Endothelial cell of umbilical vein (primary cell): ENCODE data around the gene GPHB5. TPM values are rescaled to one million over a fixed set of nuclear protein-coding genes. Genes with fewer than 3 reads are reported as not detected.

Experiments used
- Bru-seq: library from RNA; stranded (reverse); fragments of 400-500 nt; gene quantifications from one replicate; lab custom pipeline; 2021; lab: Mats Ljungman, UMichigan
- BruChase-seq, 2 experiments: library from RNA; stranded (reverse); fragments of 400-500 nt; gene quantifications; one replicate each; lab custom pipeline; 2021; lab: Mats Ljungman, UMichigan
- BruUV-seq: library from RNA; stranded (reverse); fragments of 400-500 nt; replicated peaks from 2 replicates; lab custom pipeline; 2021; lab: Mats Ljungman, UMichigan
- CTCF ChIA-PET: fragments of 300-600, 350-600 bp; sonication (Branson Sonifier 250); formaldehyde crosslinking; loops from one replicate; lab custom pipeline; 2021; ENCODE audit warnings: antibody characterized with exemption, inconsistent platforms; lab: Charles Lee
- POLR2A ChIA-PET: fragments of 300-600, 350-600 bp; sonication (Branson Sonifier 250); formaldehyde crosslinking; loops from one replicate; lab custom pipeline; 2021; ENCODE audit warnings: antibody characterized with exemption, inconsistent platforms; lab: Charles Lee
- DNase-seq: peaks from one replicate; pipeline ENCODE4 v3.0.0-alpha.2; 2011; ENCODE audit warnings: low read depth, low spot score
- FAIRE-seq: peaks from 2 replicates; lab custom pipeline; 2011; peaks lifted over from hg19 to GRCh38; lab: Jason Lieb, UNC
- H2AFZ ChIP-seq: 2 replicates; pipeline ENCODE4 v1.6.0; 2012; ENCODE audit warnings: low read depth, low read length, control low read depth, inconsistent platforms
- H3K27ac ChIP-seq: 2 replicates; pipeline ENCODE4 v1.5.1; 2011; ENCODE audit warnings: low read depth, mild to moderate bottlenecking, control low read depth, low read length, moderate library complexity; ENCODE audit not compliant: insufficient read depth
- H3K27me3 ChIP-seq, 2 experiments: 2 replicates each; pipeline versions ENCODE4 v1.6.0 to v1.6.1; 2011; ENCODE audit warnings: low read length in 2 of 2, mixed read lengths in 1 of 2; ENCODE audit not compliant: control insufficient read depth in 2 of 2, insufficient read depth in 2 of 2
- H3K36me3 ChIP-seq, 2 experiments: 2 replicates in 1 of 2; 3 replicates in 1 of 2; pipeline ENCODE4 v1.5.1; 2011; ENCODE audit warnings: low read length in 2 of 2, mild to moderate bottlenecking in 1 of 2, moderate library complexity in 1 of 2; ENCODE audit not compliant: control insufficient read depth in 2 of 2, insufficient read depth in 2 of 2; ENCODE audit errors: extremely low read depth in 1 of 2
- H3K4me1 ChIP-seq: 3 replicates; pipeline ENCODE4 v1.5.1; 2011; ENCODE audit warnings: mild to moderate bottlenecking, low read length; ENCODE audit not compliant: control insufficient read depth, insufficient read depth; ENCODE audit errors: extremely low read depth
- H3K4me2 ChIP-seq: 2 replicates; pipeline ENCODE4 v1.6.1; 2011; ENCODE audit warnings: low read length, control low read depth, mixed read lengths; ENCODE audit not compliant: insufficient read depth
- H3K4me3 ChIP-seq, 3 experiments: fragments of 200-600 bp in 1 of 3; sonication (generic), shearing (Covaris generic) in 1 of 3; replicated peaks in 1 of 3; 2 replicates each; pipeline ENCODE4 v1.5.1; 2011 to 2016; ENCODE audit warnings: control low read depth in 3 of 3, low read length in 3 of 3, mild to moderate bottlenecking in 2 of 3, inconsistent platforms in 1 of 3, low read depth in 1 of 3, moderate library complexity in 1 of 3; ENCODE audit not compliant: insufficient read depth in 1 of 3
- H3K79me2 ChIP-seq: 2 replicates; pipeline ENCODE4 v1.6.0; 2012; ENCODE audit warnings: low read length, inconsistent platforms; ENCODE audit not compliant: control insufficient read depth, insufficient read depth
- H3K9ac ChIP-seq: replicated peaks from 2 replicates; pipeline ENCODE3; 2011; ENCODE audit warnings: low read length, control low read depth; ENCODE audit not compliant: insufficient read depth; ENCODE audit errors: extremely low read depth
- H3K9me1 ChIP-seq: replicated peaks from 3 replicates; pipeline ENCODE4 v1.6.0; 2011; ENCODE audit warnings: mild to moderate bottlenecking, low read length; ENCODE audit not compliant: control insufficient read depth, insufficient read depth; ENCODE audit errors: extremely low read depth
- H3K9me3 ChIP-seq: replicated peaks from 2 replicates; pipeline ENCODE4 v1.5.1; 2012; ENCODE audit warnings: low read length, inconsistent platforms; ENCODE audit not compliant: control insufficient read depth, insufficient read depth
- H4K20me1 ChIP-seq: replicated peaks from 2 replicates; pipeline ENCODE3; 2011; ENCODE audit warnings: mild to moderate bottlenecking, low read length; ENCODE audit not compliant: control insufficient read depth, insufficient read depth; ENCODE audit errors: extremely low read depth
- EZH2 ChIP-seq: IDR thresholded peaks from 2 replicates; pipeline ENCODE4 v1.6.1; 2012; ENCODE audit warnings: borderline replicate concordance, low read depth, mild to moderate bottlenecking, moderate library complexity, low read length, inconsistent platforms; ENCODE audit not compliant: severe bottlenecking
- FOS ChIP-seq: IDR thresholded peaks from 2 replicates; pipeline ENCODE4 v1.6.1; 2011; ENCODE audit warnings: mild to moderate bottlenecking, low read length, moderate library complexity, borderline replicate concordance; ENCODE audit not compliant: insufficient read depth
- GATA2 ChIP-seq: IDR thresholded peaks from 2 replicates; pipeline ENCODE4 v1.7.0; 2011; ENCODE audit warnings: low read depth, mild to moderate bottlenecking, moderate library complexity, mixed read lengths, low read length; ENCODE audit not compliant: insufficient read length, insufficient read depth
- JUN ChIP-seq: IDR thresholded peaks from 2 replicates; pipeline ENCODE4 v1.6.1; 2011; ENCODE audit warnings: borderline replicate concordance, low read depth; ENCODE audit not compliant: insufficient read length, insufficient read depth
- MYC ChIP-seq: IDR thresholded peaks from one replicate; pipeline ENCODE4 v1.6.1; 2011; ENCODE audit warnings: mild to moderate bottlenecking, low read depth, low read length
- POLR2A ChIP-seq: IDR thresholded peaks from 2 replicates; pipeline ENCODE4 v1.6.1; 2012; ENCODE audit warnings: low read depth, mild to moderate bottlenecking, control low read depth, low read length
- POLR2AphosphoS5 ChIP-seq: IDR thresholded peaks from 2 replicates; pipeline ENCODE4 v1.6.1; 2012; ENCODE audit warnings: low read depth, mild to moderate bottlenecking, control low read depth, low read length, moderate library complexity; ENCODE audit not compliant: insufficient read depth
- dilution Hi-C: fragments of 300-500 bp; cut with MboI; formaldehyde crosslinking; loops from one replicate; pipeline ENCODE4 v1.15.0; 2019; ENCODE audit warnings: low sequenced_read_pairs; ENCODE audit not compliant: extremely low pct_ligation_motif_present
- intact Hi-C: fragments of 100-400 bp; cut with micrococcal nuclease; formaldehyde crosslinking; loops from one replicate; pipeline ENCODE4 v1.10.0; 2022
- long read RNA-seq: library from polyadenylated mRNA; stranded (forward); transcript quantifications from one replicate; pipeline ENCODE4 v2.0.0, GENCODE V29; 2021
- polyA minus RNA-seq, 3 experiments: library from RNA; depleted of rRNA, polyadenylated mRNA; stranded (reverse); fragments of >200 nt; gene quantifications; 1 replicate in 1 of 3; 2 replicates in 2 of 3; pipeline ENCODE4 v1.2.3, GENCODE V29; 2011
- polyA plus RNA-seq, 4 experiments: library from polyadenylated mRNA; depleted of rRNA in 3 of 4; stranded (reverse) in 3 of 4; unstranded in 1 of 4; fragments of >200 nt; gene quantifications; 2 replicates each; pipeline versions ENCODE4 v1.2.1 to v1.2.3, GENCODE V29; 2011 to 2012; ENCODE audit warnings: missing spikeins in 1 of 4
- total RNA-seq: library from RNA; stranded (reverse); gene quantifications from 2 replicates; pipeline ENCODE4 v1.2.3, GENCODE V29; 2021
- TF ChIP-seq, protein P1 (sequence below), 2 donors: IDR thresholded peaks; 1 replicate in 1 of 2; 2 replicates in 1 of 2; pipeline ENCODE4 v1.5.1; 2011; ENCODE audit warnings: low read length in 2 of 2, mild to moderate bottlenecking in 2 of 2, moderate library complexity in 2 of 2, control low read depth in 1 of 2, inconsistent platforms in 1 of 2, low read depth in 1 of 2; ENCODE audit not compliant: insufficient read depth in 1 of 2; ENCODE audit errors: extremely low read depth in 1 of 2
- TF ChIP-seq, protein P2 (sequence below): IDR thresholded peaks from 2 replicates; pipeline ENCODE4 v1.6.1; 2011; ENCODE audit not compliant: insufficient read depth, insufficient read length

The GPHB5 gene, protein sequence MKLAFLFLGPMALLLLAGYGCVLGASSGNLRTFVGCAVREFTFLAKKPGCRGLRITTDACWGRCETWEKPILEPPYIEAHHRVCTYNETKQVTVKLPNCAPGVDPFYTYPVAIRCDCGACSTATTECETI
- not detected in 2 replicates for total RNA-seq
- not detected in 2 replicates for polyA plus RNA-seq
- not detected in 2 replicates for polyA plus RNA-seq (2011; cell fraction: cytosol; rRNA removed)
- polyA plus RNA-seq (2011; cell fraction: nucleus; rRNA removed): not detected in 2 replicates
- not detected in 2 replicates for polyA plus RNA-seq (2012)
- not detected in 2 replicates for polyA minus RNA-seq
- not detected for polyA minus RNA-seq (2011; cell fraction: cytosol; rRNA and poly(A)+ RNA removed)
- not detected in 2 replicates for polyA minus RNA-seq (2011; cell fraction: nucleus; rRNA and poly(A)+ RNA removed)
- Bru-seq, nascent RNA: percentile 17 among the genes with signal in this experiment
- BruChase-seq, experiment 1, labeled RNA remaining after a 6-hour chase: percentile 25 among the genes with signal in this experiment
- BruChase-seq, experiment 2, labeled RNA remaining after a 2-hour chase: not detected
- long read RNA-seq: 0 reads

DNA sequence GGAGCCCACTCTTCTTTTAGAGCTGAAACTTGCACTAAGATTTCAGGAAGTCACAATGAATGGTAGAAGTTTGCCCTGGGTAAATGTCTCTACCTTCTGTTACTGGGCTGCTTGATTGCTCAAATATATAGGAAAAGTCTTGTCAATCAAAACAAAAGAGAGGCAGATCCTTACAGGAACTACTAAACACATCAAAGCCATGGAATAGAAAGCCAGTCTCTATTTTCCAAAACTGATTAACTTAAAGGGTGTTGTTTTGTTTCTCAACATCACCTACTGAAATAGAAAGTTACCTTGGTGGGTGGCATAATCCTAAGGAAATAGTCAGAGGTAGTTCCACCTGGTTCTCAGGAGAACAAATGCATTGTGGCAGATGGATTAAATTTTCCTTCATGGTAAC is at the start of gene GPHB5:
TSS of gene GPHB5 (minus strand) at position 101 of the 400 bp plus-strand sequence. CDS start 1,086 bp downstream, outside the sequence.
- no peak within 1 kb of the TSS for H2AFZ ChIP-seq
- H3K27ac ChIP-seq: no peak within 1 kb of the TSS
- H3K4me1 ChIP-seq: no peaks in the 10 kb centered on the region
- no peaks in the 10 kb centered on the region for H3K9me3 ChIP-seq
- H4K20me1 ChIP-seq: no peaks in the 10 kb centered on the region
- ChIA-PET CTCF (no interaction called here), POLR2A (no interaction called here)
- intact Hi-C loops: no loop called here
- no peak within 1 kb of the TSS for H3K4me3 ChIP-seq
- H3K27me3 ChIP-seq: peaks cover 11 to 13% of the 10 kb centered on the region in 2 experiments
- H3K9ac ChIP-seq: no peak within 1 kb of the TSS
- dilution Hi-C loops: no loop called here
- H3K79me2 ChIP-seq: no peaks in the 10 kb centered on the region
- no peaks in the 10 kb centered on the region for H3K9me1 ChIP-seq
- FAIRE-seq: no peak
- no peak for TF ChIP-seq MYC
- no peak for TF ChIP-seq EZH2
- TF ChIP-seq, protein P1, sequence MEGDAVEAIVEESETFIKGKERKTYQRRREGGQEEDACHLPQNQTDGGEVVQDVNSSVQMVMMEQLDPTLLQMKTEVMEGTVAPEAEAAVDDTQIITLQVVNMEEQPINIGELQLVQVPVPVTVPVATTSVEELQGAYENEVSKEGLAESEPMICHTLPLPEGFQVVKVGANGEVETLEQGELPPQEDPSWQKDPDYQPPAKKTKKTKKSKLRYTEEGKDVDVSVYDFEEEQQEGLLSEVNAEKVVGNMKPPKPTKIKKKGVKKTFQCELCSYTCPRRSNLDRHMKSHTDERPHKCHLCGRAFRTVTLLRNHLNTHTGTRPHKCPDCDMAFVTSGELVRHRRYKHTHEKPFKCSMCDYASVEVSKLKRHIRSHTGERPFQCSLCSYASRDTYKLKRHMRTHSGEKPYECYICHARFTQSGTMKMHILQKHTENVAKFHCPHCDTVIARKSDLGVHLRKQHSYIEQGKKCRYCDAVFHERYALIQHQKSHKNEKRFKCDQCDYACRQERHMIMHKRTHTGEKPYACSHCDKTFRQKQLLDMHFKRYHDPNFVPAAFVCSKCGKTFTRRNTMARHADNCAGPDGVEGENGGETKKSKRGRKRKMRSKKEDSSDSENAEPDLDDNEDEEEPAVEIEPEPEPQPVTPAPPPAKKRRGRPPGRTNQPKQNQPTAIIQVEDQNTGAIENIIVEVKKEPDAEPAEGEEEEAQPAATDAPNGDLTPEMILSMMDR (IDR thresholded peaks at IDR 0.05; ENCODE audit: extremely low read depth in 1 of 2, insufficient read depth in 1 of 2, low read depth in 1 of 2, low read length in 2 of 2): no peak
- no peak for TF ChIP-seq FOS
- TF ChIP-seq, protein P2, sequence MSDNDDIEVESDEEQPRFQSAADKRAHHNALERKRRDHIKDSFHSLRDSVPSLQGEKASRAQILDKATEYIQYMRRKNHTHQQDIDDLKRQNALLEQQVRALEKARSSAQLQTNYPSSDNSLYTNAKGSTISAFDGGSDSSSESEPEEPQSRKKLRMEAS: no peak
- TF ChIP-seq GATA2: no peak
- no peak for TF ChIP-seq POLR2A
- TF ChIP-seq POLR2AphosphoS5: no peak
- no peak for TF ChIP-seq JUN
- H3K36me3 ChIP-seq: no peaks in the 10 kb centered on the region
- no TSS peak for BruUV-seq
- no peak for DNase-seq
- H3K4me2 ChIP-seq: no peak within 1 kb of the TSS
